PC-3 (cell line): ENCODE measurements around the gene NEGR1. TPM values are rescaled to one million over a fixed set of nuclear protein-coding genes. Genes with fewer than 3 reads are reported as not detected.

Experiments
- ATAC-seq: fragments of 200-7000 bp; cut with Tn5 transposase; 2 replicates; pipeline ENCODE4 v1.9.1; 2020; ENCODE audit warnings: mild to moderate bottlenecking, moderate library complexity
- BruUV-seq: library from RNA; stranded (reverse); fragments of 400-500 nt; replicated peaks from 2 replicates; lab custom pipeline; 2021; lab: Mats Ljungman, UMichigan
- CTCF ChIA-PET: fragments of 300-600 bp; sonication (Branson Sonifier 250); formaldehyde crosslinking; loops from one replicate; lab custom pipeline; 2022; ENCODE audit warnings: antibody characterized with exemption; lab: Charles Lee
- POLR2A ChIA-PET: fragments of 300-600 bp; sonication (Branson Sonifier 250); formaldehyde crosslinking; loops from one replicate; lab custom pipeline; 2022; ENCODE audit warnings: antibody characterized with exemption; ENCODE audit not compliant: unreplicated experiment; lab: Charles Lee
- DNase-seq: peaks from one replicate; pipeline ENCODE4 v3.0.0-alpha.2; 2015
- H2AFZ ChIP-seq: fragments of 300-600 bp; sonication (generic); 2 replicates; pipeline ENCODE4 v1.6.0; 2016; ENCODE audit warnings: antibody characterized with exemption, low read length
- H3F3A ChIP-seq: fragments of 300-600 bp; sonication (generic); one replicate; pipeline ENCODE4 v1.6.0; 2017; ENCODE audit warnings: antibody characterized with exemption, low read length, control low read depth, mild to moderate bottlenecking; ENCODE audit not compliant: unreplicated experiment
- H3K27ac ChIP-seq: fragments of 300-600 bp; sonication (generic); 2 replicates; pipeline ENCODE4 v1.5.1; 2016; ENCODE audit warnings: mild to moderate bottlenecking, low read length
- H3K27me3 ChIP-seq: fragments of 300-600 bp; sonication (generic); 2 replicates; pipeline ENCODE4 v1.6.1; 2016; ENCODE audit warnings: low read length, mixed read lengths
- H3K36me3 ChIP-seq: fragments of 300-600 bp; sonication (generic); 2 replicates; pipeline ENCODE4 v1.6.1; 2016; ENCODE audit warnings: low read depth, mixed run types, low read length, mixed read lengths
- H3K4me1 ChIP-seq: fragments of 300-600 bp; sonication (generic); 2 replicates; pipeline ENCODE4 v1.5.1; 2016; ENCODE audit warnings: low read length; ENCODE audit not compliant: insufficient read depth
- H3K4me2 ChIP-seq: fragments of 300-600 bp; sonication (generic); 2 replicates; pipeline ENCODE4 v1.6.0; 2016; ENCODE audit warnings: low read length
- H3K4me3 ChIP-seq: fragments of 300-600 bp; sonication (generic); 2 replicates; pipeline ENCODE4 v1.5.1; 2016; ENCODE audit warnings: mild to moderate bottlenecking, low read length, mixed read lengths
- H3K79me2 ChIP-seq: fragments of 300-600 bp; sonication (generic); 2 replicates; pipeline ENCODE4 v1.6.1; 2017; ENCODE audit warnings: low read length, mixed read lengths
- H3K9ac ChIP-seq: fragments of 300-600 bp; sonication (generic); 2 replicates; pipeline ENCODE4 v1.6.0; 2016; ENCODE audit warnings: mild to moderate bottlenecking, low read length
- H3K9me2 ChIP-seq: fragments of 300-600 bp; sonication (generic); replicated peaks from 2 replicates; pipeline ENCODE4 v1.6.1; 2016; ENCODE audit warnings: mixed run types, low read length, mixed read lengths
- H3K9me3 ChIP-seq: fragments of 300-600 bp; sonication (generic); 2 replicates; pipeline ENCODE4 v1.6.1; 2016; ENCODE audit warnings: low read length, mixed read lengths
- H4K20me1 ChIP-seq: fragments of 300-600 bp; sonication (generic); 2 replicates; pipeline ENCODE4 v1.6.1; 2016; ENCODE audit warnings: low read length, mixed read lengths
- EZH2 ChIP-seq: fragments of 300-600 bp; sonication (generic); IDR thresholded peaks from one replicate; pipeline ENCODE4 v1.6.1; 2017; ENCODE audit warnings: antibody characterized with exemption, mild to moderate bottlenecking, low read length; ENCODE audit not compliant: unreplicated experiment
- EZH2phosphoT487 ChIP-seq: fragments of 300-600 bp; sonication (generic); IDR thresholded peaks from 2 replicates; pipeline ENCODE4 v1.6.1; 2018; ENCODE audit warnings: mild to moderate bottlenecking, antibody characterized with exemption, low read length, borderline replicate concordance
- intact Hi-C: fragments of 100-400 bp; cut with micrococcal nuclease; formaldehyde crosslinking; loops from 2 replicates; pipeline ENCODE4 v1.9.0; 2023
- total RNA-seq: library from RNA; depleted of rRNA; stranded (reverse); fragments of >200 nt; gene quantifications from 2 replicates; pipeline ENCODE4 v1.2.3, GENCODE V29; 2014
- TF ChIP-seq, protein P1 (sequence below): fragments of 300-600 bp; sonication (generic); conservative IDR thresholded peaks from 2 replicates; pipeline ENCODE4 v1.5.1; 2017; ENCODE audit warnings: antibody characterized with exemption, low read depth, mild to moderate bottlenecking, low read length

NEGR1 gene
- total RNA-seq, 1 experiment from 2014 or later: 3.4 TPM

DNA sequence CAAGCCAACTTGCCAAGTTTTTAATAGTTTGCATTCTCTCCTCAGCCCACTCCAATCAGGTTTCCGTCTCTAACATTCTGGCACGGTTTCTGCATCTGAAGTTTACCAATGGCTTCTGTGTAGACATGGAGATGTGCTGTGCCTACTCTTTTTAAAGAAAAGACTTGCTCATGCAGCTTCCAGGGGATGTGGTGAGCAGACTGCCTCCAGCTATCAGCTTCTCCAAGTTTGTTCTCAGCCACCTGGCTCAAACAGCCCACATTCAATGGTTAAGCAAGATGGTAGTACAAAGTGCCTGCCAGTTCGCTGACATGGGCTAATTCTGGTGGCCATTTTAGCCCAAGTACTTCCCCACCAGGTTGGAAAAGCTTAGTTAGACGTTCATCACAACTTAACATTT lies 465.3 kb downstream of the NEGR1 start:
- intact Hi-C loops: no loop called here
- no peak overlapping the region for H3K27ac ChIP-seq
- ChIA-PET CTCF (no interaction called here), POLR2A (no interaction called here)
- TF ChIP-seq EZH2 (no peak), EZH2phosphoT487 (no peak)
- TF ChIP-seq, protein P1, sequence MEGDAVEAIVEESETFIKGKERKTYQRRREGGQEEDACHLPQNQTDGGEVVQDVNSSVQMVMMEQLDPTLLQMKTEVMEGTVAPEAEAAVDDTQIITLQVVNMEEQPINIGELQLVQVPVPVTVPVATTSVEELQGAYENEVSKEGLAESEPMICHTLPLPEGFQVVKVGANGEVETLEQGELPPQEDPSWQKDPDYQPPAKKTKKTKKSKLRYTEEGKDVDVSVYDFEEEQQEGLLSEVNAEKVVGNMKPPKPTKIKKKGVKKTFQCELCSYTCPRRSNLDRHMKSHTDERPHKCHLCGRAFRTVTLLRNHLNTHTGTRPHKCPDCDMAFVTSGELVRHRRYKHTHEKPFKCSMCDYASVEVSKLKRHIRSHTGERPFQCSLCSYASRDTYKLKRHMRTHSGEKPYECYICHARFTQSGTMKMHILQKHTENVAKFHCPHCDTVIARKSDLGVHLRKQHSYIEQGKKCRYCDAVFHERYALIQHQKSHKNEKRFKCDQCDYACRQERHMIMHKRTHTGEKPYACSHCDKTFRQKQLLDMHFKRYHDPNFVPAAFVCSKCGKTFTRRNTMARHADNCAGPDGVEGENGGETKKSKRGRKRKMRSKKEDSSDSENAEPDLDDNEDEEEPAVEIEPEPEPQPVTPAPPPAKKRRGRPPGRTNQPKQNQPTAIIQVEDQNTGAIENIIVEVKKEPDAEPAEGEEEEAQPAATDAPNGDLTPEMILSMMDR: no peak
- DNase-seq (no peak), ATAC-seq (no peak)
- H3F3A ChIP-seq: no peaks in the 10 kb centered on the region
- no peaks in the 10 kb centered on the region for H3K4me1 ChIP-seq
- H4K20me1 ChIP-seq: no peaks in the 10 kb centered on the region
- H3K79me2 ChIP-seq: no peaks in the 10 kb centered on the region
- no peaks in the 10 kb centered on the region for H3K27me3 ChIP-seq
- H3K36me3 ChIP-seq: no peaks in the 10 kb centered on the region
- no TSS peak for BruUV-seq
- H3K4me2 ChIP-seq: no peak overlapping the region
- no peaks in the 10 kb centered on the region for H3K9me3 ChIP-seq
- H3K9ac ChIP-seq: no peak overlapping the region
- no peak overlapping the region for H3K4me3 ChIP-seq
- H2AFZ ChIP-seq: no peak overlapping the region
- H3K9me2 ChIP-seq: no peaks in the 10 kb centered on the region

DNA sequence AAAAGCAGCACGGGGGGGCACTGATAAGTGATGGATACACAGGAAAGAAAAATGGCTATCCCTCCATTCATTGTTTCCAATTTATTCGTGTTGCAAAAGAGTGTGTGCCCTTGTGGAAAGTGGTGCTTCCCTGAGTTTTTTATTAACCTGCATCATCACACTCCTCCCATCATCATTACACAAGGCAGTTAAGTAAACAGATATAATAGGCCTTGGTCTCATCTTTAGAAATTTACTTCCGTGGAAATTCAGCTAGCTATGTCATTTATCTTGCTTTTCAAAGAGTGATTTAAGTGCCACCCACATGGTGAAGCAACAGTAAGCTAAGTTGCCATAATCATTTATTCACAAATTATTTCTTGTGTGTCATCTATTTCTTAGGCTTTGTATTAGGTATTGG lies 473.3 kb downstream of the NEGR1 start:
- no peak overlapping the region for H3K4me3 ChIP-seq
- H3K27ac ChIP-seq: no peak overlapping the region
- H3K9ac ChIP-seq: no peak overlapping the region
- DNase-seq: no peak
- no peaks in the 10 kb centered on the region for H3K27me3 ChIP-seq
- intact Hi-C loops: no loop called here
- BruUV-seq: no TSS peak
- no peak overlapping the region for H2AFZ ChIP-seq
- no peaks in the 10 kb centered on the region for H3F3A ChIP-seq
- H3K36me3 ChIP-seq: no peaks in the 10 kb centered on the region
- H4K20me1 ChIP-seq: no peaks in the 10 kb centered on the region
- no peaks in the 10 kb centered on the region for H3K9me2 ChIP-seq
- ATAC-seq: no peak
- TF ChIP-seq EZH2: no peak
- TF ChIP-seq, protein P1: no peak
- no peak for TF ChIP-seq EZH2phosphoT487
- H3K79me2 ChIP-seq: no peaks in the 10 kb centered on the region
- H3K9me3 ChIP-seq: no peaks in the 10 kb centered on the region
- POLR2A ChIA-PET: no interaction called here
- no peak overlapping the region for H3K4me2 ChIP-seq
- CTCF ChIA-PET: no interaction called here
- H3K4me1 ChIP-seq: no peaks in the 10 kb centered on the region

DNA sequence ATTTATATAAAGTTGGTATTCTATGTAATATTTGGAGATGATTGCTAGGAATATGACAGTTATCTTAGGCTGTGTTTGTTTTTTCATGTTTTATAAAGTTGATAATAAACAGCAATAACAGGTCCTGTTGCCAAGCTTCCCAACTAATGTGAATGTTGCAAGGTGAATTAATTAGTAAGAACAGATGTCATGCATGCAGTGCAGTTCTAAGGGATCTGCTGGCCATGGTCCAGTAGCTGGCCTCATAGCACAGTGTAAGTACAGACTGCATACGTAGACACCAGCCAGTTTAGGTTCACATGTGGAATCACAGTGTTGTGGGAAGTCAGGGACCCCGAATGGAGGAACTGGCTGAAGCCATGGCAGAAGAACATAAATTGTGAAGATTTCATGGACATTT lies 478.2 kb downstream of the NEGR1 start:
- BruUV-seq: no TSS peak
- POLR2A ChIA-PET: no interaction called here
- no peak overlapping the region for H3K27ac ChIP-seq
- H3K79me2 ChIP-seq: no peaks in the 10 kb centered on the region
- no peaks in the 10 kb centered on the region for H3K36me3 ChIP-seq
- H3K4me3 ChIP-seq: no peak overlapping the region
- no peaks in the 10 kb centered on the region for H3K4me1 ChIP-seq
- H3K9me3 ChIP-seq: no peaks in the 10 kb centered on the region
- TF ChIP-seq EZH2phosphoT487 (no peak), EZH2 (no peak)
- TF ChIP-seq, protein P1: no peak
- ATAC-seq: no peak
- H3K9me2 ChIP-seq: no peaks in the 10 kb centered on the region
- H2AFZ ChIP-seq: no peak overlapping the region
- intact Hi-C loops: no loop called here
- H3K4me2 ChIP-seq: no peak overlapping the region
- CTCF ChIA-PET: no interaction called here
- H3F3A ChIP-seq: no peaks in the 10 kb centered on the region
- H4K20me1 ChIP-seq: no peaks in the 10 kb centered on the region
- DNase-seq: no peak
- H3K9ac ChIP-seq: no peak overlapping the region
- no peaks in the 10 kb centered on the region for H3K27me3 ChIP-seq
